Activated CD4-positive, CD25-positive, alpha-beta regulatory T cell treated with anti-CD3 and anti-CD28 coated beads, Interleukin-2, amount 50 U/mL, for 24 hours (primary cell): ENCODE measurements around the gene MCM10.
"Not testable (repeated sequence)": the region's sequence is repeated elsewhere in the genome, so short reads cannot be mapped to it uniquely, and the experiment has no call there.

Experiments
- ATAC-seq, 2 donors: fragments of 150-1000 bp; cut with Tn5 transposase; one replicate each; pipeline ENCODE4 v1.10.0; 2021; ENCODE audit warnings: mild to moderate bottlenecking in 1 of 2, moderate library complexity in 1 of 2

MCM10 gene

GRCh38 chr10:13160934-13161856 lies at the start of gene MCM10:
Gene MCM10 (plus strand): TSS chr10:13161558. CDS start chr10:13164203, 2,645 bp downstream.
- peak; percentile 100 for ATAC-seq

- no peak for ATAC-seq
These were observed 47.8 kb upstream of the MCM10 start for GRCh38 chr10:13113544-13113943.

GRCh38 chr10:13115832-13116803 lies 45.2 kb upstream of the MCM10 start:
- ATAC-seq: peak; percentile 77 to 84

GRCh38 chr10:13117841-13118783 lies 43.2 kb upstream of the MCM10 start:
- peak; percentile 20 to 37 for ATAC-seq

GRCh38 chr10:13118784-13119410 lies 42.5 kb upstream of the MCM10 start:
- ATAC-seq: no peak

GRCh38 chr10:13120786-13121499 lies 40.4 kb upstream of the MCM10 start:
- no peak for ATAC-seq

GRCh38 chr10:13121500-13121854 lies 39.9 kb upstream of the MCM10 start:
- no peak for ATAC-seq

- ATAC-seq: no peak
These were observed 24.7 kb upstream of the MCM10 start for GRCh38 chr10:13136651-13137050.

GRCh38 chr10:13139150-13139549 lies 22.2 kb upstream of the MCM10 start:
- ATAC-seq: no peak

- no peak for ATAC-seq
These were observed 21.7 kb upstream of the MCM10 start for GRCh38 chr10:13139676-13140075.

- no peak for ATAC-seq
These were observed 20.6 kb upstream of the MCM10 start for GRCh38 chr10:13140627-13141190.

GRCh38 chr10:13143766-13144165 lies 17.6 kb upstream of the MCM10 start:
- no peak for ATAC-seq

- no peak for ATAC-seq
These were observed 16.5 kb upstream of the MCM10 start for GRCh38 chr10:13144814-13145213.

- ATAC-seq: no peak
These were observed 15.0 kb upstream of the MCM10 start for GRCh38 chr10:13146379-13146778.

GRCh38 chr10:13147161-13147560 lies 14.2 kb upstream of the MCM10 start:
- no peak for ATAC-seq

- ATAC-seq: no peak
These were observed 9.1 kb upstream of the MCM10 start for GRCh38 chr10:13152296-13152695.

GRCh38 chr10:13155860-13156259 lies 5.5 kb upstream of the MCM10 start:
- not testable (repeated sequence) for ATAC-seq

GRCh38 chr10:13158401-13158800 lies 3.0 kb upstream of the MCM10 start:
- no peak for ATAC-seq

GRCh38 chr10:13161857-13162271 lies 506 bp downstream of the MCM10 start:
- ATAC-seq: no peak

- ATAC-seq: no peak
These were observed 2.5 kb downstream of the MCM10 start for GRCh38 chr10:13163859-13164258.

GRCh38 chr10:13165177-13165576 lies 3.8 kb downstream of the MCM10 start:
- no peak for ATAC-seq
